Measurements from ENCODE around the gene PHF13.

DNA sequence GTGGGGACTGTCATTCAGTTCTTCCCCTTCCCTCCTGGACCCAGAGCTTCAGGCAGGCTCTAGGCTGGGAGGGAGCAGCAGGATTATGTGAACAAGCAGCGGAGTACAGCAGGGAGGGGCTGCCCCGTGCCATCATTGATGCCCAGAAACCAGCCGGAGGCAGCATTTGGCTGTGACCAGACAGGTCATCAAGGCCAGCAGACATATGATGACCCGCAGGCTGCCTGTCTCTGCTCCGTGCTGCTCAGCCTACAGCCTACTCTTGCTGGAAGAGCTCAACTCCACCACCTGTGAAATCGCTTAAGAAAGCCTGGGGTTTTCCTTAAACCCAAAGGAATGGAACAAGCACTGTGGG is 15.8 kb upstream of the PHF13 start:
- TF ChIP-seq, protein P1, sequence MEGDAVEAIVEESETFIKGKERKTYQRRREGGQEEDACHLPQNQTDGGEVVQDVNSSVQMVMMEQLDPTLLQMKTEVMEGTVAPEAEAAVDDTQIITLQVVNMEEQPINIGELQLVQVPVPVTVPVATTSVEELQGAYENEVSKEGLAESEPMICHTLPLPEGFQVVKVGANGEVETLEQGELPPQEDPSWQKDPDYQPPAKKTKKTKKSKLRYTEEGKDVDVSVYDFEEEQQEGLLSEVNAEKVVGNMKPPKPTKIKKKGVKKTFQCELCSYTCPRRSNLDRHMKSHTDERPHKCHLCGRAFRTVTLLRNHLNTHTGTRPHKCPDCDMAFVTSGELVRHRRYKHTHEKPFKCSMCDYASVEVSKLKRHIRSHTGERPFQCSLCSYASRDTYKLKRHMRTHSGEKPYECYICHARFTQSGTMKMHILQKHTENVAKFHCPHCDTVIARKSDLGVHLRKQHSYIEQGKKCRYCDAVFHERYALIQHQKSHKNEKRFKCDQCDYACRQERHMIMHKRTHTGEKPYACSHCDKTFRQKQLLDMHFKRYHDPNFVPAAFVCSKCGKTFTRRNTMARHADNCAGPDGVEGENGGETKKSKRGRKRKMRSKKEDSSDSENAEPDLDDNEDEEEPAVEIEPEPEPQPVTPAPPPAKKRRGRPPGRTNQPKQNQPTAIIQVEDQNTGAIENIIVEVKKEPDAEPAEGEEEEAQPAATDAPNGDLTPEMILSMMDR (IDR thresholded peaks at IDR 0.05), result no peak
- no peak for TF ChIP-seq POLR2A (IDR thresholded peaks at IDR 0.05)

All from tibial nerve (tissue), 3 donors.